NCI-H1417 (cell line): ENCODE measurements around the gene RSBN1L.
"Not testable (repeated sequence)": the region's sequence is repeated elsewhere in the genome, so short reads cannot be mapped to it uniquely, and the experiment has no call there.

ENCODE experiments used
- DNase-seq, 3 experiments: peaks; one replicate each; lab custom pipeline; 2025; lab: John Stamatoyannopoulos, UW

Gene RSBN1L

DNA sequence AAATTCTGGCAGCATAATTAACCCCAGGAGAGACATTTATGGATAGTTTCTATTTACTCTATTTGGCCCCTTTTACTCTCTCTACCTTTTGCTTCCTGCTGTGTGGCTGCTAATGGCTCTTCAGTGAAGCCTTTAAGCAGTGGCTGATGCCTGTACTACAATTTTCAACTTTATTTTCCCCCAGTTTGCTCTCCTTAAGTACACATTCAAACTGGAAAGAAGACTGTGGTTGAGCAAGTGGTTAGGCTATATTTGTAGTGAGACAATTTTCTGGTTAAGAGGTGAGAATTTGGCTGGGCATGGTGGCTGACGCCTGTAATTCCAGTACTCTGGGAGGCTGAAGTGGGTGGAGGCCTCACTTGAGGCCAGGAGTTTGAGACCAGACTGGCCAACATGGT lies 8.5 kb upstream of the RSBN1L start:
- DNase-seq: peak in 2 of 3 experiments; percentile 25 to 51

DNA sequence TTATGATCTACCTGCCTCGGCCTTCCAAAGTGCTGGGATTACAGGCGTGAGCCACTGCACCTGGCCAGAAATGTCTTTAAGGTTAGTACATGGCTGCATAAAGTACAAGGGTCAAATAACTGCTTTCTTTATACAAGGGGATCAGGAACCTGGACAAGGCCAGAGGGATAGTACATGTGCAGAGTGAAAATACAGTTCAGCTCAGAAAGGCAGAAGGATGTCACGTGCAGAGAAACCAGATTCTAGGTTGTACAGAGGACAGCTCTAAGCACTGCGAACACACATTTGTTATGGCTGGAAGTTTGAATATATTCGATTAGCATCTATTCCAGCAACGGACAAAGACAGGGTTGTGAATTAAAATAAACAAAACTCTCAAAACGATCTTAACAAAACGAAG lies 6.0 kb upstream of the RSBN1L start:
- no peak for DNase-seq

DNA sequence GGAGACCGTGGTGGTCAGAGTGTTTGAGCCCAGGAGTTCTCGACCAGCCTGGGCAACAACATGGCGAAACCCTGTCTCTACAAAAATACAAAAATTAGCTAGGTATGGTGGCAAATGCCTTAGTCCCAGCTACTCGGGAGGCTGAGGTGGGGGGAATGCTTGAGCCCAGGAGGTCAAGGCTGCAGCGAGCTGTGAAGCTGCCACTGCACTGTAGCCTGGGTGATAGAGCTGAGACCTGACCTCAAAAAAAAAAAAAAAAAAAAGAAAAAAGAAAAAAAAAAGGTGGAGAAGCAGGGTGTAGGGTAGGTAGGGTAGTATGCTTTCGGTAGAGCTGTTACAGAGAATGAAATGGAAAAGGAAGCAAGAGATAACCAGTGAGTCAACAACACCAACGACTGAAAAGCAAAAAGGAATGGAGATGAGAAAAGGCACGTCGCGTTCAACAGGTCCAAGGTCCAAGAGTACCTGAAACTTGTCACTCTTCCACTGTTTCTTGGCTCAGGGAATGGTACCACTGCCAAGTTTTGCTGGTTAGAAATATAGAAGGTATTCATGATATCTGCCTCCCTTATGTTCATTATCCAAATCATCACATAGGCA lies 4.3 kb upstream of the RSBN1L start:
- DNase-seq: no peak

GRCh38 chr7:77693830-77694583 lies 2.3 kb upstream of the RSBN1L start:
- DNase-seq: no peak

- peak; percentile 64 to 93 (median 93) for DNase-seq
Observed at GRCh38 chr7:77696643-77697534, 630 bp downstream of the RSBN1L start.

DNA sequence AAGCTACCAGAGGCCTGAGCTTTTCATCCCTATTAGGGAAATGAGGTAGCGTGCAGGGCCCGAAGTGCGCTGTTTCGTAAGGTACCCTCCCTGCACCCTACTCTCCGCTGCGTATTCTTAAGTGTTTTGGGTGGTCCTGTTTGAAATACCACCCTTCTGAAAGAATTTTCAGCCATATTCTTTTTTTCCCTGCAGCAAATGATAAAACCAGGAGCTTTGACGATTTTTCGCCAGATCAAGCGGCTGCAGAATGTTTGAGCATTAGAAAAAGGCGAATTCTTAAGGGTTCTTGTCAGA lies 1.2 kb downstream of the RSBN1L start:
- no peak for DNase-seq

DNA sequence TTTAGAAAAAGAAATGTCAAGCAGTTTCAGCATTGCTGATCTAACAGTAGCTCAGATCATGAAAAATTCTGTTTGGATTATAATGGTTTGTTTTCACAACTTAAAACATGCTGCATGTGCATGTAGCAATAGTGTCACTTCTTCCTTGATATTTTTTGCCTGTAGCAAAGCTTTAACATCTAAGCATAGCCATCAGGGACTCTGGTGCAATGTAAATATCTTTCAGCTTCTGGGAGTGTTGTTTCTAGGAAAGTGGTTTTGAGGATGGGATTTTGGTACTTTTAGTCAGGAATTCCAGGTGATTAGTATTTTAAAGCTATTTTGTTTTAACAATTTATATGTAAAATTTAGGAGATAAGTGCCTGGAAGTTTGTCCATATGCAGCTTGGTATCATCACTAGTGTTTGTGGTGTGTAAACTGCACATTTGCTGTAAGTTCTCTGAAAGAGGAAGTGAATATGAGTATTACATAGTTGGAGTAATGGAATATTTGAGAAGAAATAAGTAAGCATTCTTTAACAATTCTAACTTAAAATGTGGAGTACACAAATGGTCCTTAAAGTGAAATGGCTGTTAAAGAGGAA lies 1.9 kb downstream of the RSBN1L start:
- peak in 1 of 3 experiments; percentile 48 for DNase-seq

- peak in 1 of 3 experiments; percentile 59 for DNase-seq
Observed at GRCh38 chr7:77699056-77699455, 2.8 kb downstream of the RSBN1L start.

GRCh38 chr7:77702513-77702912 lies 6.3 kb downstream of the RSBN1L start:
- DNase-seq: no peak

DNA sequence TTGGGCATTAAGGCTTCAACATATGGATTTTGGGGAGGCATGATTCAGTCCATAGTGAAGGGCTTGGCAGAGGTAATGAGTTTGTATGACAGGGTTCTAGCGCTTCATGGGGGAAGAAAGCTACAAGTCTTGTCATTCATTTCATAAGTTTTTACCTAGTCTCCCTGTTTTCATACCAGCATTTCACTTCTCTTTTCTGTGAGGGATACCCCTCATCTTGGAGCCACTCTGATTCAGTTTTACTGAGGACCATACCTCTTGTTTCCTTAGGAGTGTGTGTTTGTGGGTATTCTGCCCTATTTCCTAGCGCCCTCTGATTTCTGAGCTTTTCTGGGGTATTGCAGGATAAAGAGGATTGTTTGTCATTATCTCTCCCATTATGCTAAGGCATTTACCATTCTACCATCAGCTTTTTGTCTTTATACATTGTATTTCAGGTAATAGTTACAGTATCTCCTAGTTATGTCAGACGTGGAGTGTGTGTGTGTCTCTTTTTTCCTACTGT lies 6.8 kb downstream of the RSBN1L start:
- no peak for DNase-seq

DNA sequence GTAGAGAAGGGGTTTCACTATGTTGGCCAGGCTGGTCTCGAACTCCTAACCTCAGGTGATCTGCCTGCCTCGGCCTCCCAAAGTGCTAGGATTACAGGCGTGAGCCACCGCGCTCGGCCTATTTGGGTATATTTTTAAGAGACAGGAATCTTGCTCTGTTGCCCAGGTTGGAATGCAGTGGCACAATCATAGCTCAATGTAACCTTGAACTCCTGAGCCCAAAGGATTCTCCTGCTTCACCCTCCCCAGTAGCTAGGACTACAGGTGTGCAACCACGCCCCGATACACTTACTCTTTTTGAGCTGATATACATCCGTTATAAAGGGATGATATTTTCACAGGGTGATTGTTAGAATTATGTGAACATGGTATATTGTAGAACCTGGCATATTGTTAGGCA lies 7.4 kb downstream of the RSBN1L start:
- DNase-seq: not testable (repeated sequence)

DNA sequence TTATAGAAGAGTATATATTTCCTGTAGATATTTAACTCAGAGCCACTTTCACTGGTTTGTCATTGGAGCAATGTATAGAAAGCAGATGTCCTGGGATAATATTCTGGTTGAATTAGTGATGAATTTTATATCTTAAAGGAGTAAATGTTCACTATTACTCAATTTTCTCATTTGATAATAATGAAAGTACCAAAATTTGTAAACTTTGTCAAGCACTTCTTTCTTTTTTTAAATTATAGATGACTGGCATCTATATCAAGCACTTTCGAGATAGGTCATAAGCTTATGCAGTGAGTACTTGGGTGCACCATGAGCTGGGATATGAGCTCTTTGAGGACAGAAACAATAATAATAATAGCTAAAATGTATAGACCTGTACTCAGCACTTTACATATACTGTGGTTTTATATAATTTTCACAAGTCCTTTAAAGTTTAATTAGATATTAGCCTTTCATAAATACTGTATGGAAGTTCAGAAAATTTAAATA lies 11.3 kb downstream of the RSBN1L start:
- DNase-seq: no peak

DNA sequence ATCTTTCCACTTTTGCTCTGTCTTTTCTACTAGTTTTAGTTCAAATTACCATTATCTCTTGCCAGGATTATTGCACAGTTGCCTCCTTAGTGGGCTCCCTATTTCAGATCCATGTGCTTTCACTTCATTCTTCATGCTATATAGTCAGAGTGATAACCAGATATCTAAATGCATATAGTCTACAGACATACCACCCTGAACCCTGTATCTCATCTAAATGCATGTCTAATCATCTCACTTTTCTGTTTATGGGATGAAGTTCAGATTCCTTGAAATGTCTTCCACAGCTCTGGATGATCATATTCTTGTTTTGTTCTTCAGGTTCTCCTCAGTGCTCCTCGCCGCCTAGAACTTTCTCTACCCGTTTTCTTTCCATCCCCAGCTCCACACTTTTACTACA lies 13.8 kb downstream of the RSBN1L start:
- no peak for DNase-seq

GRCh38 chr7:77710861-77711260 lies 14.6 kb downstream of the RSBN1L start:
- DNase-seq: no peak

- no peak for DNase-seq
Observed at GRCh38 chr7:77714195-77714594, 17.9 kb downstream of the RSBN1L start.

DNA sequence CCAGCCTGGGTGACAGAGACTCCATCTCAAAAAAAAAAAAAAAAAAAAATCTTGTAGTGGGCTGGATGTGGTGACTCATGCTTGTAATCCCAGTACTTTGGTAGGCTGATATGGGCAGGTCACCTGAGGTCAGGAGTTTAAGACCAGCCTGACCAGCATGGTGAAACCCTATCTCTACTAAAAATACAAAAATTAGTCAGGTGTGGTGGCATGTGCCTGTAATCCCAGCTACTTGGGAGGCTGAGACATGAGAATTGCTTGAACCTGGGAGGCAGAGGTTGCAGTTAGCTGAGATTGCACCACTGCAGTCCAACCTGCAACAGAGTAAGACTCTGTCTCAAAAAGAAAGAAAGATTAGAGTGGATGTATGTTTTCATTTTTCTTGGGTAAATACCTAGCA lies 18.7 kb downstream of the RSBN1L start:
- DNase-seq: not testable (repeated sequence)

DNA sequence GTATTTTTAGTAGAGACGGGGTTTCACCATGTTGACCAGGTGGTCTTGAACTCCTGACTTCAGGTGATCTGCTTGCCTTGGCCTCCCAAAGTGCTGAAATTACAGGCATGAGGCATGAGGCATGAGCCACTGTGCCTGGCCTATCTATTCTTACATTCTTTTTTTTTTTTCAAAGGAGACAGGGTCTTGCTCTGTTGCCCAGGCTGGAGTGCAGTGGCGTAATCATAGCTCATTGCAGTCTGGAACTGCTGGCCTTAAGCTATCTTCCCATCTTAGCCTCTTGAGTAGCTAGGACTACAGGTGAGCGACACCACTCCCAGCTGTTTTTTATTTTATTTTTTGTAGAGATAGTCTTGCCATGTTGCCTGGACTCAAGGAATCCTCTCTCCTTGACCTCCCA lies 20.5 kb downstream of the RSBN1L start:
- no peak for DNase-seq

DNA sequence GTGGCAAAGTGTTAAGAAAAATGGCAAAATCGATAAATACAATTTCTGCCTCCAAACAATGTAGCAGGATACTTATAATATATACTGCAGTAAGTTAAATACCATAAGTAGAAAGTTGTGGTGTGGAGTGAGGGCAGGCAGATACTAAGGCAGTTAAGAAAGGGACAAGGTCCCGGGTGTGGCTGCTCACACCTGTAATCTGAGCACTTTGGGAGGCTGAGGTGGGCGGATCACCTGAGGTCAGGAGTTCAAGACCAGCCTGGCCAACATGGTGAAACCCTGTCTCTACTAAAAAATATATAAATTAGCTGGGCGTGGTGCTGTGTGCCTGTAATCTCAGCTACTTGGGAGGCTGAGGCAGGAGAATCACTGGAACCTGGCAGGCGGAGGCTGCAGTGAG lies 21.3 kb downstream of the RSBN1L start:
- DNase-seq: not testable (repeated sequence)

DNA sequence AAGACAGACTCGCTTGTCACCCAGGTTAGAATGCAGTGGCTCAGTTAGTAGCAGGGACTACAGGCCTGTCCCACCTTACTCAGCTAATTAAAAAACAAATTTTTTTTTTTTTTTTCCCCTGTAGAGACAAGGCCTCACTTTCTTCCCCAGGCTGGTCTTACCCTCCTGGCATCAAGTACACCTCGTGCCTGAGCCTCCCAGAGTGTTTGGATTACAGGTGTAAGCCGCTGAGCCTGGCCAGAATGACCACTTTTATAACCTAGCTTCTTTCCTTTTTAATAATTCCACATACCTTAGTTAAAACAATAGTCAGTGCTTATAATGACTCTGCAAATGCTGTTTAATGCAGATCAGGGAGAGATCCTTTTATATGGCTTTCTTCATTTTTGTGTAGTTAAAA lies 31.3 kb downstream of the RSBN1L start:
- peak in 2 of 3 experiments; percentile 42 to 70 for DNase-seq

- peak in 2 of 3 experiments; percentile 49 to 79 for DNase-seq
Observed at GRCh38 chr7:77727936-77728701, 31.9 kb downstream of the RSBN1L start.

DNA sequence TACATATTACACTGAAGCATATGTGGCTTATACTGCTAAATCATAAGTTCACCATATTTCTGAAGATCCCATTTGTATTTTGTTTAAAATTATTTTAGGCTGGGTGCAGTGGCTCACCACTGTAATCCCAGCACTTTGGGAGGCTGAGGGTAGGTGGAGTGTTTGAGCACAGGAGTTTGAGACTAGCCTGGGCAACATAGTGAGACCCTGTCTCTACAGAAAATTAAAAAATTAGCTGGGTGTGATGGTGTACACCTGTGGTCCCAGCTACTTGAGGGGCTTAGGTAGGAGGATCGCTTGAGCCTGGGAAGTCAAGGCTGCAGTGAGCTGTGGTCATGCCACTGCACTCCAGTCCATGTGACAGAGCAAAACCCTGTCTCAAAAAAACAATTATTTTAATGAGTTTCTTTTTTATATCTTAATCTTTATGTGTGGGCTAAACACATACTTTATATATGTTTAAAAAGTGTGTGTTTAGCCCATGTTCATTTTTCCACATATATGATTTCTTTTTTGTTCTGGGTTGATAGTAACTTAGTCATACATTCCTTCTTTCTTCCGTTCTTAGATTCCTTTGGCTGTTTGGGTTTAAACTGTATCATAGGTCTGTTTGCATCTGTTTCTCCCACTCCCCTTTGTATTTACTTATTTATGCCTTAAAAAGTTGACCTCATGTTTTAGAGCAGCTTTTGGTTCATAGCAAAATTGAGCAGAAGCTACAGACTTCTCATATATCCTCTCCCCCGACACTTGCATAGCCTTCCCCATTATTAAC lies 33.5 kb downstream of the RSBN1L start:
- no peak for DNase-seq
